CD1c-positive myeloid dendritic cell (primary cell): ENCODE results near the gene RC3H1.

Experiments
- DNase-seq: peaks from one replicate; pipeline ENCODE4 v3.0.0-alpha.2; 2016; ENCODE audit errors: extremely low spot score

RC3H1 gene

GRCh38 chr1:173884701-173885100 lies 137.5 kb downstream of the RC3H1 start:
- DNase-seq = no peak
